ENCODE data around the gene FGFR1OP2. TPM values are rescaled to one million over a fixed set of nuclear protein-coding genes. Genes with fewer than 3 reads are reported as not detected.

FGFR1OP2 gene
- total RNA-seq, 1 donor from 2014 or later: 103 TPM

- no peaks in the 10 kb centered on the region for H3K27me3 ChIP-seq
- no peaks in the 10 kb centered on the region for H4K20me1 ChIP-seq (ENCODE audit: low read depth)
- TF ChIP-seq EZH2 (IDR thresholded peaks at IDR 0.05) (no peak), EZH2phosphoT487 (IDR thresholded peaks at IDR 0.05) (no peak)
- TF ChIP-seq, protein P1, sequence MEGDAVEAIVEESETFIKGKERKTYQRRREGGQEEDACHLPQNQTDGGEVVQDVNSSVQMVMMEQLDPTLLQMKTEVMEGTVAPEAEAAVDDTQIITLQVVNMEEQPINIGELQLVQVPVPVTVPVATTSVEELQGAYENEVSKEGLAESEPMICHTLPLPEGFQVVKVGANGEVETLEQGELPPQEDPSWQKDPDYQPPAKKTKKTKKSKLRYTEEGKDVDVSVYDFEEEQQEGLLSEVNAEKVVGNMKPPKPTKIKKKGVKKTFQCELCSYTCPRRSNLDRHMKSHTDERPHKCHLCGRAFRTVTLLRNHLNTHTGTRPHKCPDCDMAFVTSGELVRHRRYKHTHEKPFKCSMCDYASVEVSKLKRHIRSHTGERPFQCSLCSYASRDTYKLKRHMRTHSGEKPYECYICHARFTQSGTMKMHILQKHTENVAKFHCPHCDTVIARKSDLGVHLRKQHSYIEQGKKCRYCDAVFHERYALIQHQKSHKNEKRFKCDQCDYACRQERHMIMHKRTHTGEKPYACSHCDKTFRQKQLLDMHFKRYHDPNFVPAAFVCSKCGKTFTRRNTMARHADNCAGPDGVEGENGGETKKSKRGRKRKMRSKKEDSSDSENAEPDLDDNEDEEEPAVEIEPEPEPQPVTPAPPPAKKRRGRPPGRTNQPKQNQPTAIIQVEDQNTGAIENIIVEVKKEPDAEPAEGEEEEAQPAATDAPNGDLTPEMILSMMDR (IDR thresholded peaks at IDR 0.05): no peak
- Mint-ChIP-seq H3K4me3 (no peak overlapping the region), H3K27ac (no peak overlapping the region), H3K27me3 (ENCODE audit: insufficient read depth, low read depth) (no peaks in the 10 kb centered on the region), H3K36me3 (peaks cover 9% of the 10 kb centered on the region), H3K4me1 (no peaks in the 10 kb centered on the region), H3K9me3 (no peaks in the 10 kb centered on the region)
- no peak overlapping the region for H3K9ac ChIP-seq
- H3K9me3 ChIP-seq (ENCODE audit: low read depth): no peaks in the 10 kb centered on the region
- no peak for DNase-seq (ENCODE audit: low spot score)
- no peak overlapping the region for H3K27ac ChIP-seq
- H3F3A ChIP-seq (ENCODE audit: low read depth): no peaks in the 10 kb centered on the region
- no peaks in the 10 kb centered on the region for H3K79me2 ChIP-seq (ENCODE audit: low read depth)
- H3K4me1 ChIP-seq: no peaks in the 10 kb centered on the region
- no peaks in the 10 kb centered on the region for H3K36me3 ChIP-seq
- no peak overlapping the region for H3K4me3 ChIP-seq
- H2AFZ ChIP-seq (replicated peaks): no peak overlapping the region
- no peak overlapping the region for H3K4me2 ChIP-seq
These were observed 55.8 kb downstream of the FGFR1OP2 start for GRCh38 chr12:26994109-26994508.

DNA sequence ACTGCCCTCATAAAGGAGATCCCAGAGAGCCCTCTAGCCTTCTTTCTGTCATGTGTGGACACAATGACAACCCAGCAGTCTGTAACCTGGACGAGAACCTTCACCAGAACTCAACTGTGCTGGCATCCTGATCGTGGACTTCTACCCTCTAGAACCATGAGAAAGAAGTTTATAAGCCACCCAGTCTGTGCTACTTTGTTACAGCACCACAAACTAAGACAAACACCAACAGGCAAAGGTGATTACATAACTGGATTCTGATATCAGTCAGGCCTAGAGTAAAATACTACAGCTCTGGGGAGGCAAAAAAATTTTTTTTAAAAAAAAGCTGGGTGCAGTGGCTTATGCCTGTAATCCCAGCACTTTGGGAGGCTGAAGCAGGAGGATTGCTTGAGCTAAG, 57.4 kb downstream of the FGFR1OP2 start:
- Mint-ChIP-seq H3K4me1 (no peaks in the 10 kb centered on the region), H3K36me3 (peaks cover 9% of the 10 kb centered on the region), H3K27ac (no peak overlapping the region), H3K9me3 (no peaks in the 10 kb centered on the region), H3K4me3 (no peak overlapping the region), H3K27me3 (ENCODE audit: insufficient read depth, low read depth) (no peaks in the 10 kb centered on the region)
- Histone ChIP-seq H3K9me3 (ENCODE audit: low read depth) (no peaks in the 10 kb centered on the region), H3K27me3 (no peaks in the 10 kb centered on the region), H3K79me2 (ENCODE audit: low read depth) (peaks cover 3% of the 10 kb centered on the region), H2AFZ (replicated peaks) (no peak overlapping the region), H3F3A (ENCODE audit: low read depth) (no peaks in the 10 kb centered on the region), H3K27ac (no peak overlapping the region), H3K36me3 (no peaks in the 10 kb centered on the region), H3K9ac (no peak overlapping the region), H4K20me1 (ENCODE audit: low read depth) (no peaks in the 10 kb centered on the region), H3K4me1 (no peaks in the 10 kb centered on the region), H3K4me2 (no peak overlapping the region), H3K4me3 (no peak overlapping the region)
- TF ChIP-seq, protein P1 (IDR thresholded peaks at IDR 0.05): no peak
- TF ChIP-seq EZH2phosphoT487 (IDR thresholded peaks at IDR 0.05) (no peak), EZH2 (IDR thresholded peaks at IDR 0.05) (no peak)
- DNase-seq (ENCODE audit: low spot score): no peak

DNA sequence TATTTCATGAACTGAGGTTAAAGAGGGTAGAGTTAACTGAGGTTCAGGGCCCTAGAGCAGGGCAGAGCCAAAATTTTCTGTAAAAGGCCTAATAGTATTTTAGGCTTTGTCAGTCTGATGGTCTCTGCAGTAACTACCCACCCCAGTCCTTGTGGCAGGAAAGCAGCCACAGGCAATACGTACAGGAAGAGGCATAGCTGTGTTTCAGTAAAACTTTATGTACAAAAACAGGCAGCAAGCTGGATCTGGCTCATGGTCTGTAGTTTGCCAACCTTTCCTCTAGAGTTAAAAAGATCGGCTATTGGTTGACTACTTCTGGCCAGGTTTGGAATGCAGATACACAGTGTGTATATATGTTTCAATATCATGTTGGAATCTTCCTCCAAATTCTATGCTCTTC, 58.7 kb downstream of the FGFR1OP2 start:
- no peaks in the 10 kb centered on the region for H3K9me3 ChIP-seq (ENCODE audit: low read depth)
- no peaks in the 10 kb centered on the region for H3K4me1 ChIP-seq

More for the DNA sequence above, 58.7 kb downstream of the FGFR1OP2 start:
- H3K27me3 ChIP-seq: no peaks in the 10 kb centered on the region
- H2AFZ ChIP-seq (replicated peaks): no peak overlapping the region
- Mint-ChIP-seq H3K9me3 (no peaks in the 10 kb centered on the region), H3K27ac (no peak overlapping the region), H3K36me3 (peaks cover 10% of the 10 kb centered on the region), H3K4me3 (no peak overlapping the region), H3K27me3 (ENCODE audit: insufficient read depth, low read depth) (no peaks in the 10 kb centered on the region), H3K4me1 (no peaks in the 10 kb centered on the region)
- no peak overlapping the region for H3K9ac ChIP-seq
- TF ChIP-seq, protein P1 (IDR thresholded peaks at IDR 0.05): no peak
- no peaks in the 10 kb centered on the region for H4K20me1 ChIP-seq (ENCODE audit: low read depth)
- no peaks in the 10 kb centered on the region for H3K36me3 ChIP-seq
- H3K79me2 ChIP-seq (ENCODE audit: low read depth): peaks cover 3% of the 10 kb centered on the region
- no peak overlapping the region for H3K4me2 ChIP-seq
- no peak overlapping the region for H3K4me3 ChIP-seq
- no peaks in the 10 kb centered on the region for H3F3A ChIP-seq (ENCODE audit: low read depth)
- H3K27ac ChIP-seq: no peak overlapping the region
- no peak for DNase-seq (ENCODE audit: low spot score)
